Uterus (tissue), 2 donors: ENCODE measurements around the gene PSMD2.

Experiments used
- POLR2A ChIP-seq, 2 donors: fragments of 450-650 bp; IDR thresholded peaks; one replicate each; pipeline ENCODE4 v1.6.1; 2016; ENCODE audit warnings: antibody characterized with exemption in 2 of 2, mild to moderate bottlenecking in 1 of 2, moderate library complexity in 1 of 2
- TF ChIP-seq, protein P1 (sequence below), 4 experiments: fragments of 200-600 bp in 2 of 4; fragments of 450-650 bp in 2 of 4; sonication (generic) in 2 of 4; IDR thresholded peaks; one replicate each; pipeline ENCODE4 v1.5.1; 2016 to 2019; ENCODE audit warnings: antibody characterized with exemption in 4 of 4, mild to moderate bottlenecking in 2 of 4, moderate library complexity in 1 of 4

DNA sequence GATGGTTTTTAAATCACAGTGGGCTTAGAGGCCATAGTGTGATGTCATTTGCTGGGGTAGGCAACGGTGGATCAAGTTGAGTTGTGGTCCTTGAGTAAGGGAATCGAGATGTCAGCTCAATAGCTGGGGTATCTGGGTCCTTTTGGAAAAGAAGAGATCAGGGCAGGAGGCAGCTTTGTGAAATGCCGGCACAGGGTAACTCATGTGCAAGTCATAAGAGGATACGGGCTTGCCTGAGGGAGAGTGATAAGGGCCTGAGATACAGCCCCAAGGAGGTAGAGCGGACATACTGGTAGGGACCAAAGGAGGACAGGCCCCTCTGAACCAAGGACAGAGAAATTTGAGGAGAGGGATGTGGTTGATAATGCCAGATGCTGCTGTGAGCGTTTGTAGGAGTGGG lies 34.1 kb downstream of the PSMD2 start:
- TF ChIP-seq POLR2A (IDR thresholded peaks at IDR 0.05), result no peak
- TF ChIP-seq, protein P1, sequence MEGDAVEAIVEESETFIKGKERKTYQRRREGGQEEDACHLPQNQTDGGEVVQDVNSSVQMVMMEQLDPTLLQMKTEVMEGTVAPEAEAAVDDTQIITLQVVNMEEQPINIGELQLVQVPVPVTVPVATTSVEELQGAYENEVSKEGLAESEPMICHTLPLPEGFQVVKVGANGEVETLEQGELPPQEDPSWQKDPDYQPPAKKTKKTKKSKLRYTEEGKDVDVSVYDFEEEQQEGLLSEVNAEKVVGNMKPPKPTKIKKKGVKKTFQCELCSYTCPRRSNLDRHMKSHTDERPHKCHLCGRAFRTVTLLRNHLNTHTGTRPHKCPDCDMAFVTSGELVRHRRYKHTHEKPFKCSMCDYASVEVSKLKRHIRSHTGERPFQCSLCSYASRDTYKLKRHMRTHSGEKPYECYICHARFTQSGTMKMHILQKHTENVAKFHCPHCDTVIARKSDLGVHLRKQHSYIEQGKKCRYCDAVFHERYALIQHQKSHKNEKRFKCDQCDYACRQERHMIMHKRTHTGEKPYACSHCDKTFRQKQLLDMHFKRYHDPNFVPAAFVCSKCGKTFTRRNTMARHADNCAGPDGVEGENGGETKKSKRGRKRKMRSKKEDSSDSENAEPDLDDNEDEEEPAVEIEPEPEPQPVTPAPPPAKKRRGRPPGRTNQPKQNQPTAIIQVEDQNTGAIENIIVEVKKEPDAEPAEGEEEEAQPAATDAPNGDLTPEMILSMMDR (IDR thresholded peaks at IDR 0.05), result no peak
